GM18519 (cell line): ENCODE data around the gene CHCHD3.

Experiments
- ATAC-seq: cut with Tn5 transposase; IDR thresholded peaks from one replicate; pipeline ENCODE4 v1.9.1; 2021; ENCODE audit warnings: mild to moderate bottlenecking, moderate library complexity; ENCODE audit not compliant: unreplicated experiment, low FRiP score

CHCHD3 gene

DNA sequence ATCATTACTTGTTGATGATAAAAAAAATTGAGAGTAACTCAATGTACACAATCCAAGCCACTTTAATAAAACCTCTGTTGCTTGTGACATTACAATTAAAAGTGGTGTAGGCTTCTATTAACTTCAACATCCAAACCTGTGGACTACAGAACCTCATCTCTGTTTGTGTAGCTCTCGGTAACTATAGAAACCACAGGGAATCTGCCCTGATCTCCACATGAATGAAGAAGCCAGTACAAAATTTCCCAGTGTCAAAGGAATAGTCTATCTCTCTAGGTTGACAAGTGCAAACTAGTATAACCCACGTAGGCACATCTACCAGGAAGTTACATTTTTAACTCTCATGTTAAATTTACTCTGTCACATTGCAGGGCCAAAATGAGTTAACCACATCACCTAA is 204.3 kb downstream of the CHCHD3 start:
- no peak for ATAC-seq

DNA sequence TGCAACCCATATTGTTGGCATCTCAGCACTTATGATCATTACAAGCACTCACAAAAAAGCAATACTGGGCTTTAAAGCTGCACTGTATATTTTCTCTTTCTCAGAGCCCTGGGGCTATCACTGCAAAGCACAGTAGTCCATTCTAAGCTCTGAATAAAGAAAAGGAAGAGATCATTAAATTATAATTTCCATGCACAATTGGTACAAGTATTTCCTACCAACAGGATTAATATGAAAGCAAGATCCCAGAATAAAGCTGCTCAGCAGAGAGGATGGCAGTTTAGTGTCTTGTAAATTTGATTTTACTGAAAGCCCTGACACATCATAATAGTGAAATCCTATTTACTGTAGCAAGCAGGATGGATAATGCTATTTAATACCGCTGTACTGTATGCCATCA is 205.3 kb downstream of the CHCHD3 start:
- no peak for ATAC-seq

DNA sequence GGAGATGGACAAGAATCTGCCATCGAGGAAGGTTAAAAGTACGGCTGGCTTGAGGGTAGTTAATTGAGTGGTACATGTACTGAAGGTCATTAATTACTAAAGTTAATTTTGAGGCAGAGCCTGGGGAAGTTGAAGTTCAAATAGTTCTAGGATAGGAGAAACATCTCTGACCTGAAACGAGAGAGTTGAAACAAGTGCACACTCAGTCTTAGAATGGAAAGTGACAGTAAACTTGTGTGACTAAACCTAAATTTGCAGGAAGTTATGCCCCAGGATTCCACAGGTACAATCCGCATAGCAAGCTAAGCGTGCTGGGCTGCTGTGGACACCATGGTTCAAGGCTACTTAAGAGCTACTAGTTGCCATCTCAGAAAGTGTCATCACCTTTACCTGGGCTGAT is 209.9 kb downstream of the CHCHD3 start:
- peak; percentile 41 for ATAC-seq

DNA sequence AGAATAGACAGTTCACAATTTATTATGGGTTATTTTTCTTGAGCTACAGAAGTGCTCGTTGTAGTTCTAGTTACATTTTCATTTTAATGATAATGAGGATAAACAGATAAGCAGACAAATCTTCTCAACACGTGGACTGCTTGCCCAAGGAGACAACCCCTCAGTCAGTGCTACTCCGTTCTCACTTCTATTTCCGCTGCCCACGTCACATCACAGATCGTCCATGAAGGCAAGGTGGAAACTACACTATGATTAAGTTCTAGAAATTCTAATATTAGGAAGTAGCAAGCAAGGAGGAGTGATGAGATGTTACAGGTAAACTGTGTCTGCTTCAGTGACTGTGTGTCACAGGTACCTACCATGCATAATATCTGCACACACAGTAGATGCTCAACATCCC is 210.5 kb downstream of the CHCHD3 start:
- peak; percentile 75 for ATAC-seq

DNA sequence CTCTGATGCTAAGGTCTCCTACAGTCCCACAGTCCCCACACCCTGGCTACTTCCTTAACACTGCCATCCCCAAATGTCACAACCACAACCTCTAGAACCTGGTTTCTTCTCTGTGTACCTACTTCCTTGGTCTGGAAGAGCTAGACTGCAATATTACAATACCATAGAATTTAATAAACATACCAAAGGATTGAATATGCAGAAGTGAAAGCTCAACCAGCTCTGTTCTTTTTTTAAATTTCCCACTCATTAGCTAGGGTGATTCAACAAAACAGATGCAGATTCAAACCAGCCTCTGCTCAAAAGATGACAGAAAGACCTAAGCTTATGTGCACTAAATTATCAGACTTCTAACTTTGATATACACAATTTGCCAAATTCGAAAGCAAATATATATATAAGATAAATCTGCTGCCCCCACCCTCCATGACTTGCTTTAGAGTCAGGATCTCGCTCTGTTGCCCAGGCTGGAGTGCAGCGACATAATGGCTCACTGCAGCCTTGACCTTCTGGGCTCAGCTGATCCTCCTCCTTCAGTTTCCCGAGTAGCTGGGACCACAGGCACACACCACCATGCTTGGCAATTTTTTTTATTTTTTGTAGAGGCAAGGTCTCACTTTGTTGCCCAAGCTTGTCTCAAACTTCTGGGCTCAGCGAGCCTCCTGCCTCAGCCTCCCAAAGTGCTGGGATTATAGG is 212.6 kb downstream of the CHCHD3 start:
- ATAC-seq: no peak

DNA sequence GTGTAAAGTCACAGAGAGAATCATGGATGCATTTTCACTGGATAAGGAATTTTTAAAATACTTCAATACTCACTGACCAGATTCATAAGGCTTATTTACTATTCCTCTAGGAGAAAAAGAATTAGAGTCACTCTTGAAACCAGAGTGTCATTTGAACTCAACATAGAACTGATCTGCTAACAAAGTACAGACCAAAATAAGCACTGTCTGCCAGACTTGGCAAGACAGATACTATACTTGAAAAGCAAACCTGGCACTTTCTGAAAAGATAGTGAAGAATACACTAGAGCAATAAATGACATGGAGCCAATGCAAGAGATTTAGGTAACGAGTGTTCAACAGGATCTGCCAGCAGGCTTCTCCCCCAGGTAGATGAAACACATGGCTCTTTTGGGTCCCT is 215.3 kb downstream of the CHCHD3 start:
- ATAC-seq: no peak

DNA sequence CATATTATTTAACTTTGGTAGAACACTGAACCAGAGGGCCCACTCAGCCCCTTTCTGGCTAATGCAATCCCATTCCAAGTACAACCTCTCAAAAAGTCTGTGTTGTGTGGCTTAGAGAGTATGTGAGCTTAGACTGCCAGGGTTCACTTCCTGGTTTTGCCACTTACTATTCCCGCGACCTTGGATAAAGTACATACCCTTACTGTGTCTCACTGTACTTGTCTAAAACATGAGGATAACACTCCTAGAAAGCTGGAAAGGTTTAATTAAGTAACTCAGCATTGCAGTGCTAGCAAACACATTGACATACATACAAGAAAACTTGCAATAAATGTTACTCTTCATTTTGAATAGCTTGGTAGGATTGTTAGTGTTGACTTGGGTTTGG is 215.8 kb downstream of the CHCHD3 start:
- no peak for ATAC-seq

DNA sequence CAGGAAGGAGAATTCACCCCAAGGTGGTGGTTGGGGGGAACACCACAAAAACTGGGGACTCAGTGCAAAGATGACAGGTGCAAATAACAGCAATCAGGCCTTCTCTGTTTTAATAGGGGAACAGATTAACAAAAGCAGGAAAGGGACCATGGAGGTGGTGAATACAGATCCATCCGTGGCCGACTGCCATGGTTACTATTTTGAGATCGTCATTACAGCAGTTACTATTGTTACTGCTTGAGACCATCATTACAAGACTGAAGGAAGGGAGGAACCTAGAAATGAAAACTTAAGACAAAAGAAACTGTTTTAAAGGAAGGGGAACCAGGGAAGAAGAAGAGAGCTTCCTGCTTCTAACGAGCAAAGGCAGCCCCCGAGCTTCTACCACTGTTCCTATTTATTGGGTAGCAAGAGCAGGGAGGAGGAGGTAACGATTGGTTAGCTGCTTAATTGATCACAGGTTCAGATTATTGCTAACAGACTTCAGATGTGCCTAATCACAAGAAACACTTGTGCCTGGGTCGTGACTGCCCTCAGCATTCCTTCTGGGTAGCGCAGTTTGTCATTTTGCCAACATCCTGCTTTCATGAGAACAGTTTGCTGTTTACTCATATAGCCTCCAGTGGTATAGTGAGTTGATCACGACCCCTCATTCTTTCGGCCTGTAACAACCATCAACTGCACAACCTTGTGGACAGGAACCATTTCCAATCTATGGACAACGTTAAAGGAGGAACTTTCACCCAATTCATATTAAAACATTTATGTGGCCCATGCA is 216.3 kb downstream of the CHCHD3 start:
- no peak for ATAC-seq

DNA sequence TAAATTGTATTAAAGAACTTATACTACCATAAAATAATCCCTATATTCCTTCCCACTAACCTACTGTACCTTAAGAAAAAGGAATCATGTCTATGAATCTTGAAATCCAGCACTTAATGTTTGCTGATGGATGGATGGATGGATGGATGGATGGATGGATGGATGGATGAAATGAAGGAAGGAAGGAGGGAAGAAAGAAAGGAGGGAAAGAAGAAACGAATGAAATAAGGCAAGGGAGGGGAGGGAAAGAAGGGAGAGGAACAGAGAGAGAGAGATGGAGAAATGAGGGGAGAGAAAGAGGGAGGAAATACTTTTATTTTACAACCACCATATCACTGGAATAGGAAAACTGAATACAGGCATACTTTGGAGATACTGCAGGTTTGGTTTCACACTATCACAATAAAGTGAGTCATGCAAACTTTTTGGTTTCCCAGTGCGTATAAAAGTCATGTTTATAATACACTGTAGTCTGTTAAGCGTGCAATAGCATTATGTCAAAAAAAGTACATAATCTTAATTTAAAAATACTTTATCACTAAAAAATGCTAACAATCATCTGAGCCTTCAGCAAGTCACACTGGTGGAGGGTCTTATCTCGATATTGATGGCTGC is 219.8 kb downstream of the CHCHD3 start:
- ATAC-seq: no peak

DNA sequence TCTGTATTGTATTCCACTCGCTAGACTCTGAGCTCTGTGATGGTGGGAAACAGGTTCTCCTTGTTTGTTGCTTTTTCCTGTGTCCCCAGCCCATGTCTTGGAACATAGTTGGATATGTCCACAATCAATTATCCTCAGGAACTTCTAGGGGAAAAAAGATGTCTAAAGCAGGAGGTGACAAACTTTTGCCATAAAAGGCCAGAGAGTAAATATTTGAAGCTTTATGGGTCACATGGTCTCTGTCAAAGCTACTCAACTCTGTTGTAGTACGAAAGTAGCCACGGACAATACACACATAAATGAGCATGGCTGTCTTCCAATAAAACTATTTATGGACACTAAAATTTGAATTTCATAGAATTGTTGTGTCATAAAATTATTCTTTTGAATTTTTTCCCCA is 220.5 kb downstream of the CHCHD3 start:
- ATAC-seq: no peak

DNA sequence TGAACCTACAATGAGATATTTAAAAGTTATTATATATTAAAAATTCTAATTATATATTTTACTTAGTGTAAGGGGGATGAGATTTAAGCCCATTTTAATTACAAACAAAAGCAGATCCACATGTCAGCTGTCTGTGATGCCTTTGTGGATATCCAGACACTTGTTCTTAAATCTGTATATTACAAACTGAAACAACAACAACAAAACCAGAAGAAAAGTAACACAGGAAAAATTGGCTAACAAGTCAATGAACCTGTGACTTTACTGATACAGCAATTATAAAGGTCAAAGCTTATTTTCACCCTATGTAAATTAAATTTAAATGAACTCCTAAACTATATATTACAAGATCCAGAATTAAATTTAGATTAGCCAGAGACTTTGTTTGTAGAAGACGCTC is 222.7 kb downstream of the CHCHD3 start:
- ATAC-seq: no peak

DNA sequence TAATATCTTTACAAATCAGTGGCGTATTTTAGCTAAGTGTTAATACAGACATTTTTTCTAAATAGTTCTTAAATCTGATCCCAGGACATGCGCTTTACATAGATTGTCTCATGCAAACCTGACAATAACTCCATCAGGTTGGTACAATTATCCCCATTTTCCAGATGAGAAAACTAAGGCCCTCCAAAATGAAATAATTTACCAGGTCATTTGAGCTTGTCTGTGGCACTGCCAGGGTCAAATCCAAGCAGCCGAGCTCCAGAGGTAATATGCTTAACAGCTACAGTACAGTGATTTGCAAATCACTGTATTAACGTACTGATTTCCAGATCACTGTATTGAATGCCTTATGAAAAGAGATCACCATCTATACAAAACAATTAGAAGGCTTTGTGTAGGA is 223.1 kb downstream of the CHCHD3 start:
- ATAC-seq: no peak

DNA sequence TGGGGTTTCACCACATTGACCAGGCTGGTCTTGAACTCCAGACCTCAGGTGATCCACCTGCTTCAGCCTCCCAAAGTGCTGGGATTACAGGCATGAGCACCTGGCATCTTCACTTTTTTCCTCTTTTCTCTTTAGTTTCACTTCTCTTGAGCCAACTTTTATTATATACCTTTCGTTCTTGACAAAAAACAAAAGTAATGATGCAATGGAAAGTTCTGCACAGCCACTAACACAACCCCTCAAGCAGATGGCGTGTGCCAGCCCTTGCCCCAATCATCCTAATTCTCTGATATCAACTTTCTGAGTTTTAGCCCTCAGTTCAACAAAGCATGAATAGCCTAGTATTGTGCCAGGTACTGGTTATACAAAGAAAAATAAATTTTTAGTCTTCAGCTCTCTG is 223.6 kb downstream of the CHCHD3 start:
- no peak for ATAC-seq

DNA sequence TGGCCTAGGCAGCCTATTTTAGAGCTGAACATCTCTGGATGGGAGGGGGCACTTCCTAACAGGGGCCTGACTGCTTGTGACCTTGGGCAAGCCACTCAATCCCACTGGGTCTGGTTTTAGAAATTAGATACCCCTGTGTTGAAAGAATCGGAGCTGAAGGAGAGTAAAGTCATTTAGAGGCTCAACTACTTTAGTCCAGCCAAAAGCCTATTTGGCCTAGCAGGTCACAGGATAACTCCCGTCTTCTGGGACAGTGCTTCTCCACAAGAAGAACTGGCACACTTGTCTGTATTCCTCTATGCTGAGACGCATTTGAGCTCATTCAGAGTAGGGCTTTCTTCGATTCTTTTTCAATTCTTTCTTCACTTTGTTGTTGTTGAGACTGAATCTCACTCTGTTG is 224.2 kb downstream of the CHCHD3 start:
- no peak for ATAC-seq

DNA sequence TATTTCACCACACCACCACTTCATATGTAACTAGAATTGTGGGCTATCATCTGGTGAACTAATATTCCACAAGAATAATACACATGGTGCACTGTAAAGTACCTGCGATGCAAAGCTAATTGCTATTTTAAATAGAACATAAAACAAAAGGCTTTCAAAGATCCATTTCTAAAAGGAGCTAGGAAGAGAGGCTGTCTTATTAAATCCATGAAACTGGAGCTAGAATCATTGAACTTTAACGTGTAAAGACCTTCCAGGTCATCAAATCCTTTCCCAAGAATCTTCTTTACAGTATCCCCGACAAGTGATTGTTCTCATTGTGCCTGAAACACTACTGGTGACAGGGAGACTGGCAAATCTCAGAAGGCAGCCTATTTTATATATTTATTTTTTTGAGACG is 224.9 kb downstream of the CHCHD3 start:
- ATAC-seq: no peak

DNA sequence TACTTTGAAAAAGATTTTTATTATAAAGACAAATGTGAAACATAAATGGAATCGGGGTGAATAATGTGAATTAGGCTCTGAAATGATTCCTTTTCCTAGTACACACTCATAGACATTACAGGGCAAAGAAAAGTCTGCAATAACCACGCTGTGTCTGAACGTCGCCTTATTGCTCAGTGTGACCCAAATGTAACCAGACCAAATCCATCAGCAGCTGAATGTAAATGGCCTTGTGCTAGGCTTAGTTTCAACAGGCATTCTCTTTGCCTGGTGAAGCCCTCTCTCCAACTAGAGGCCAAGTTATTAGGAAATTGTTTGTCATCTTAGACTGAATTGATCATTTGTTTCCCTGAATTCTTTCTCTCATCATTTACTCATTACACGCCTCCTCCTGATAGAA is 225.5 kb downstream of the CHCHD3 start:
- ATAC-seq: no peak

DNA sequence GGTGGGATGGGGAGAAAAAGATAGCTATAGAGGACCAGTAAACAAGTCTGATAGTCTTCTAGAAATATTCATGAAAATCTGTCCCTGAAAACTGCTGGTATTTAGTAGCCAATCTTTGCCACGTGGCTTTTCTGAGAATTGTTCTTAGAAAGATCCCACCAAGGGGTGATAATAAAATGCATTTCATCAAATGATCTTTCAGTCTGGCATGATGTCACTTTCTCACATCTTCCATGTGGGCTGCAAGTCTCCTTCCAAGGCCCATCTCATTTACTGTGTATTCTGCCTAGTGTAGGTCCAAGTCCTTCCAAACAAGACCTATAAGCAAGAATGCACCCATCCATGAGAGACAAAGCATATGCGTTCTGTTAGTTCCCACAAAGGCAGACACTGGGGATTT is 226.0 kb downstream of the CHCHD3 start:
- ATAC-seq: no peak

DNA sequence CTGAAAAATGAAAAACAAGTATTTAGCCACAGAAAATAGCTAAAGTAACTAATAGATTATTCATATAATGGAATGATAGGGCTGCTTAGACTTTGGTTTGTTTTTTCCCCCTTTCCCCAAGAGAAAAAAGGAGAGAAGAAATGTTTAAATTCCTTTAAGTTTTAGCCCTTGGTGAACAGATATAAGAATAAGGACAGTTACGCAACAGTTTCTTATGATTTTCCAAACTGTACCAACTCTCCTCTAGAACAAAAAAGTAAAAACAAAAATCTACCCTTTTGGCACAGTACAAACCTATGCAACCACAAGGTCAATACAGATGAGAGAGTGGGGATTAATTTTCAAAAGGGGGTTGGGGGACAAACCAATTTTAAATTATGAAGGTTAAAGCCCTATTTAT is 227.7 kb downstream of the CHCHD3 start:
- no peak for ATAC-seq

DNA sequence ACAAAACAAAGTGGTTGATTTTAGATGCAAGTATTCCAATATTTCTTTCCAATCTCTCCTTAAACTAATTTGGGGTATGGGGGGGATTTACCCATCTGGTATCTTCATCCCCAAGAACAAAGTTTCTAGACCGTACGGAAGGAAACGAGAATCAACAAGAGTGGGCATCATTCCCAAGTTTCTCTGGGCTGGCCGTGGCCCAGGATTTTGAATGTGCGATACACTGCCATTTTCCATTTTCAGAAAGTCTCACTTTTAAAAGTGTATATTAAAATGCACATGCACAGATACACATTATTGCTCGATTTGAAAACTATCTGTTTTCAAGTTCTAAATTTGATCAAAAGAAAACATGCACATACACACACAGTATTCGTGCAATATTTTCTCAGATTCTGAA is 234.5 kb downstream of the CHCHD3 start:
- ATAC-seq: no peak

DNA sequence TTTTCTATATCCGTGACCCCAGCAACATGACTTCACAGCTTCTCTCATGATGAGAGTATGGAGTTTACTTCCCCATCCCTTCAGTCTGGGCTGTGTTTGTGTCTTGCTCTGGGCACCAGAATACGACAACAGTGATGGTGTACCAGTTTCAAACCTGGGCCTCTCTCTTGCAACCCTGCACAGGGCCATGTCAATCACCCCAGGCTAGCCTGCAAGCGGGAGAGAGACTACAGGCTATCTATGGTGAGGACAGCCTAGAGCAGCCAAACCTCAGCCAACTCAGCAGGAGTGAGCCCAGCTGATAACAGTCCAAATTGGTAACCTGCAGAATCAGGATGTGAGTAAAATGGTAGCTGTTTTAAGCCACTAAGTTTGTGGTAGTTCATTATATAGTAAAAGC is 235.8 kb downstream of the CHCHD3 start:
- no peak for ATAC-seq

DNA sequence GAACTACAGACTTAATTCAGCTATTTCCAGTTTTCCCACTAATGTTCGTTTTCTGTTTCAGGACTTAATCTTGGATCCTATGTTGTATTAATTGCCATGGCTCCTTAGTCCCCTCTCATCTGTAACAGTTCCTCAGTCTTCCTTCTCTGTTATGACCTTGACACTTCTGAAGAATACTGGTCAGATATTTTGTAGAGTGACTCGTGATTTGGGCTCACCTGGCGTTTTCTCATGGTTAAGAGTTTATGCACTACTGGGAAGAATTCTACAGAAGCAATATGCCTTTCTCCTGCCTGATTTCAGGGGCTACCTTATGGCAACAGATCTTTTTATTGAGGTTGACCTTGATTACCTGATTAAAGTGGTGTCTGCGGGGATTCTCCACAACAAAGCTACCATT is 239.4 kb downstream of the CHCHD3 start:
- ATAC-seq: no peak

DNA sequence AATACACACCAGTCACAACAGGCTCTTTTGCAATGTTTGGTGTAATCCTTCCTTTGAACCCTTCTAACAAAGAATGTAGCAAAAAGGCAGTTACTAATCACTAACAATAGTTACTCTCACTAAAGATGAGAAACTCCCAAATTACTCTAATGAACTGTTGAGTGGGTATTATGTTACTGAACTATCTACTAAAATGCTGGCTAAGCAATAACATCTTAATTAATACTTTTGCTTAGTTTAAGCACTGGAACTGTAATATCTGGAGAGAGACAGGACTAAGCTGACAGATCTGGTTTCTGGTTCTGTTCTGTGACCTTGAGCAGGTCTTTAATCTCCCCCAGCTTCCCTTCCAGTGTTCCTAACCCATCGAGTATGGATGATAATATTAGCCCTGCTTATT is 241.7 kb downstream of the CHCHD3 start:
- ATAC-seq: no peak
